Endothelial cell (in vitro differentiated cells): ENCODE results near the gene DLL4. TPM values are rescaled to one million over a fixed set of nuclear protein-coding genes. Genes with fewer than 3 reads are reported as not detected.

Experiments
- DNase-seq: peaks from one replicate; pipeline ENCODE4 v3.0.0; 2021; ENCODE audit warnings: low spot score
- H3K27ac Mint-ChIP-seq: one replicate; pipeline ENCODE4 v1.8.0; 2021; ENCODE audit warnings: mixed read lengths, inconsistent platforms; ENCODE audit not compliant: unreplicated experiment
- H3K27me3 Mint-ChIP-seq: one replicate; pipeline ENCODE4 v1.8.0; 2021; ENCODE audit warnings: mild to moderate bottlenecking, moderate library complexity, mixed read lengths, inconsistent platforms; ENCODE audit not compliant: unreplicated experiment
- H3K36me3 Mint-ChIP-seq: one replicate; pipeline ENCODE4 v1.8.0; 2021; ENCODE audit warnings: mild to moderate bottlenecking, low read depth, mixed read lengths, inconsistent platforms; ENCODE audit not compliant: unreplicated experiment
- H3K4me1 Mint-ChIP-seq: one replicate; pipeline ENCODE4 v1.8.0; 2021; ENCODE audit warnings: mild to moderate bottlenecking, mixed read lengths, inconsistent platforms; ENCODE audit not compliant: unreplicated experiment
- H3K4me3 Mint-ChIP-seq: one replicate; pipeline ENCODE4 v1.8.0; 2021; ENCODE audit warnings: mild to moderate bottlenecking, mixed read lengths, inconsistent platforms; ENCODE audit not compliant: unreplicated experiment
- H3K9me3 Mint-ChIP-seq: one replicate; pipeline ENCODE4 v1.8.0; 2021; ENCODE audit warnings: mixed read lengths, inconsistent platforms; ENCODE audit not compliant: unreplicated experiment
- total RNA-seq: library from RNA; stranded (reverse); fragmentation: NEBNext Ultra II Directional; extraction: Animal tissue kit (Norgen Biotek cat#: 25700); gene quantifications from one replicate; pipeline ENCODE4 v1.2.1, GENCODE V29; 2021; ENCODE audit not compliant: unreplicated experiment
- TF ChIP-seq, protein P1 (sequence below): fragments of 200-600 bp; sonication (generic); IDR thresholded peaks from one replicate; pipeline ENCODE4 v1.5.0; 2021; ENCODE audit warnings: antibody characterized with exemption; ENCODE audit not compliant: unreplicated experiment

Gene DLL4
- total RNA-seq, 1 donor from 2014 or later: 257 TPM

DNA sequence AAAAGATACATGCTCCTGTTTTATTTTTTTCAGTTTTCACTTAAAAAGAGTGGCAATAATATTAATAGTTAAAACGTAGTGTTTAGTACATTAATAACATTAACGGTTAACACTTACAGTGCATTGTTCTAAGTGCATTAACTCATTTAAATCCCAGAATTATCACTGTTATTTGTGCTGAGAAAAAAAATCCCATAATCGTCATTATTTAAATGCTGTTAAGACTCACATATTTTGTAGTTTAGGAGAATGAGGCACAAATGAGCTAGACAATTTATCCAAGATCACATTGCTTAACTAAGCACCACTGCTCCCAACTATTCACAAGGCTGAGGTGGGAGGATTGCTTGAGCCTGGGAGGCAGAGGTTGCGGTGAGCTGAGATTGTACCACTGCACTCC, 59.0 kb downstream of the DLL4 start:
- TF ChIP-seq, protein P1, sequence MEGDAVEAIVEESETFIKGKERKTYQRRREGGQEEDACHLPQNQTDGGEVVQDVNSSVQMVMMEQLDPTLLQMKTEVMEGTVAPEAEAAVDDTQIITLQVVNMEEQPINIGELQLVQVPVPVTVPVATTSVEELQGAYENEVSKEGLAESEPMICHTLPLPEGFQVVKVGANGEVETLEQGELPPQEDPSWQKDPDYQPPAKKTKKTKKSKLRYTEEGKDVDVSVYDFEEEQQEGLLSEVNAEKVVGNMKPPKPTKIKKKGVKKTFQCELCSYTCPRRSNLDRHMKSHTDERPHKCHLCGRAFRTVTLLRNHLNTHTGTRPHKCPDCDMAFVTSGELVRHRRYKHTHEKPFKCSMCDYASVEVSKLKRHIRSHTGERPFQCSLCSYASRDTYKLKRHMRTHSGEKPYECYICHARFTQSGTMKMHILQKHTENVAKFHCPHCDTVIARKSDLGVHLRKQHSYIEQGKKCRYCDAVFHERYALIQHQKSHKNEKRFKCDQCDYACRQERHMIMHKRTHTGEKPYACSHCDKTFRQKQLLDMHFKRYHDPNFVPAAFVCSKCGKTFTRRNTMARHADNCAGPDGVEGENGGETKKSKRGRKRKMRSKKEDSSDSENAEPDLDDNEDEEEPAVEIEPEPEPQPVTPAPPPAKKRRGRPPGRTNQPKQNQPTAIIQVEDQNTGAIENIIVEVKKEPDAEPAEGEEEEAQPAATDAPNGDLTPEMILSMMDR: no peak
- Mint-ChIP-seq H3K36me3 (peaks cover 39% of the 10 kb centered on the region), H3K9me3 (no peaks in the 10 kb centered on the region), H3K27me3 (peaks cover 2% of the 10 kb centered on the region), H3K4me3 (no peak overlapping the region), H3K4me1 (peaks cover 7% of the 10 kb centered on the region), H3K27ac (no peak overlapping the region)
- DNase-seq: no peak

Other genes with a start within 250 kb of the DLL4 start
- gene RAD51, start 234.2 kb upstream of the DLL4 start, total RNA-seq: 9.6 TPM
- 34.4 TPM for gene RMDN3, start 174.1 kb upstream of the DLL4 start, total RNA-seq
- 4.6 TPM for gene GCHFR, start 165.3 kb upstream of the DLL4 start, total RNA-seq
- gene C15orf62, start 159.4 kb upstream of the DLL4 start, total RNA-seq: not detected
- 31.5 TPM for gene ZFYVE19, start 122.3 kb upstream of the DLL4 start, total RNA-seq
- gene DNAJC17, start 121.9 kb upstream of the DLL4 start, total RNA-seq: 55.6 TPM
- not detected for gene PPP1R14D, start 100.6 kb upstream of the DLL4 start, total RNA-seq
- 28.6 TPM for gene SPINT1, start 85.3 kb upstream of the DLL4 start, total RNA-seq
- 1.4 TPM for gene RHOV, start 55.1 kb upstream of the DLL4 start, total RNA-seq
- 39.2 TPM for gene VPS18, start 34.9 kb upstream of the DLL4 start, total RNA-seq
- 16.4 TPM for gene CHAC1, start 24.1 kb downstream of the DLL4 start, total RNA-seq
- 26.6 TPM for gene INO80, start 186.9 kb downstream of the DLL4 start, total RNA-seq